OCI-LY7 (cell line): Measurements from ENCODE around the gene SCN1A. TPM values are rescaled to one million over a fixed set of nuclear protein-coding genes. Genes with fewer than 3 reads are reported as not detected.

ENCODE experiments used
- BruUV-seq: library from RNA; stranded (reverse); fragments of 400-500 nt; replicated peaks from 2 replicates; lab custom pipeline; 2021; lab: Mats Ljungman, UMichigan
- CTCF ChIA-PET: fragments of 300-600 bp; sonication (Branson Sonifier 250); formaldehyde crosslinking; loops from one replicate; lab custom pipeline; 2022; ENCODE audit warnings: antibody characterized with exemption; ENCODE audit not compliant: unreplicated experiment; lab: Charles Lee
- POLR2A ChIA-PET: fragments of 300-600 bp; sonication (Branson Sonifier 250); formaldehyde crosslinking; loops from one replicate; lab custom pipeline; 2022; ENCODE audit warnings: antibody characterized with exemption; lab: Charles Lee
- DNase-seq: peaks from one replicate; pipeline ENCODE4 v3.0.0-alpha.2; 2015; ENCODE audit warnings: low spot score
- H2AFZ ChIP-seq: fragments of 200-600 bp; sonication (generic), shearing (Covaris generic); 2 replicates; pipeline ENCODE4 v1.6.1; 2014; ENCODE audit warnings: mild to moderate bottlenecking, antibody characterized with exemption, low read length, moderate library complexity
- H3K27ac ChIP-seq: fragments of 200-600 bp; sonication (generic); 2 replicates; pipeline ENCODE4 v1.5.1; 2014; ENCODE audit warnings: mixed run types, low read depth, mild to moderate bottlenecking, moderate library complexity, low read length, inconsistent platforms; ENCODE audit not compliant: poor library complexity, severe bottlenecking
- H3K36me3 ChIP-seq: fragments of 200-600 bp; sonication (generic); 2 replicates; pipeline ENCODE4 v1.6.1; 2014; ENCODE audit warnings: mild to moderate bottlenecking, antibody characterized with exemption, low read length, moderate library complexity, mixed read lengths; ENCODE audit not compliant: insufficient read depth
- H3K4me1 ChIP-seq: fragments of 200-600 bp; sonication (generic); 2 replicates; pipeline ENCODE4 v1.5.1; 2014; ENCODE audit warnings: mild to moderate bottlenecking, low read length; ENCODE audit not compliant: insufficient read depth, poor library complexity, severe bottlenecking
- H3K4me2 ChIP-seq: fragments of 200-600 bp; sonication (generic); 2 replicates; pipeline ENCODE4 v1.6.1; 2014; ENCODE audit warnings: mild to moderate bottlenecking, low read length
- H3K4me3 ChIP-seq: fragments of 200-600 bp; sonication (generic); 2 replicates; pipeline ENCODE4 v1.5.1; 2014; ENCODE audit warnings: mild to moderate bottlenecking, low read depth, low read length; ENCODE audit not compliant: poor library complexity, severe bottlenecking
- H3K79me2 ChIP-seq: fragments of 200-600 bp; sonication (generic); 2 replicates; pipeline ENCODE4 v1.6.1; 2016; ENCODE audit warnings: low read depth, mild to moderate bottlenecking, low read length, moderate library complexity, mixed read lengths; ENCODE audit not compliant: insufficient read depth
- H3K9me2 ChIP-seq: fragments of 200-600 bp; sonication (generic); 2 replicates; pipeline ENCODE4 v1.6.1; 2016; ENCODE audit warnings: mild to moderate bottlenecking, low read length, mixed read lengths; ENCODE audit not compliant: insufficient read depth
- H3K9me3 ChIP-seq: fragments of 200-600 bp; sonication (generic); 2 replicates; pipeline ENCODE4 v1.6.1; 2014; ENCODE audit warnings: mild to moderate bottlenecking, mixed run types, low read length, mixed read lengths
- H4K20me1 ChIP-seq: fragments of 200-600 bp; sonication (generic); 2 replicates; pipeline ENCODE4 v1.6.1; 2014; ENCODE audit warnings: mild to moderate bottlenecking, antibody characterized with exemption, low read length, moderate library complexity, mixed read lengths; ENCODE audit not compliant: insufficient read depth
- EZH2phosphoT487 ChIP-seq: fragments of 200-600 bp; sonication (generic); IDR thresholded peaks from 2 replicates; pipeline ENCODE4 v1.6.1; 2018; ENCODE audit warnings: low read depth, borderline replicate concordance, mild to moderate bottlenecking, mixed run types, antibody characterized with exemption, low read length, moderate library complexity, mixed read lengths
- intact Hi-C: fragments of 100-400 bp; cut with micrococcal nuclease; formaldehyde crosslinking; loops from one replicate; pipeline ENCODE4 v1.10.0; 2022; ENCODE audit not compliant: unreplicated experiment
- total RNA-seq, 2 experiments: library from RNA; depleted of rRNA in 1 of 2; stranded (reverse); fragments of >200 nt in 1 of 2; shearing (Covaris generic) in 1 of 2; gene quantifications; 2 replicates each; pipeline ENCODE4 v1.2.3, GENCODE V29; 2014 to 2022
- TF ChIP-seq, protein P1 (sequence below): fragments of 200-600 bp; sonication (generic); conservative IDR thresholded peaks from 2 replicates; pipeline ENCODE4 v1.5.1; 2014; ENCODE audit warnings: mild to moderate bottlenecking, antibody characterized with exemption, low read length, moderate library complexity, mixed read lengths

Gene SCN1A
- total RNA-seq, 2 experiments from 2014 or later, result not detected

DNA sequence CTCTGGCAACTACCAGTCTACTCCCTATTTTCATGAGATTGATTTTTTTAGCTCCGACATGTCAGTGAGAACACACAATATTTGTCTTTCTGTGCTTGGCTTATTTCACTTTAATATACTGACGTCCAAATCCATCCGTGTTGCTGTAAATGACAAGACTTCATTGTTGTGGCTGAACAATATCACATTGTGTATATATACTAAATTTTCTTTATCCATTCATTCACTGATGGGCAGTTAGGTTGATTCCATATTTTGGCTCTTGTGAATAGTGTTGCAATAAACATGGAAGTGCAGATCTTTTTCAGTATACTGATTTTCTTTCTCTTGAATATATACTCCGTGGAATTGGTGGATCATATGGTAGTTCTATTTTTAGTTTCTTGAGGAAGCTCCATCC, 168.4 kb downstream of the SCN1A start:
- ChIA-PET POLR2A (interaction anchor here (0.6 kb wide), 1 partner anchor 12 kb away, joined by 3 read pairs; no protein-coding TSS in a partner anchor), CTCF (no interaction called here)
- no peak overlapping the region for H3K4me2 ChIP-seq
- no peaks in the 10 kb centered on the region for H4K20me1 ChIP-seq
- no peak for TF ChIP-seq EZH2phosphoT487
- TF ChIP-seq, protein P1, sequence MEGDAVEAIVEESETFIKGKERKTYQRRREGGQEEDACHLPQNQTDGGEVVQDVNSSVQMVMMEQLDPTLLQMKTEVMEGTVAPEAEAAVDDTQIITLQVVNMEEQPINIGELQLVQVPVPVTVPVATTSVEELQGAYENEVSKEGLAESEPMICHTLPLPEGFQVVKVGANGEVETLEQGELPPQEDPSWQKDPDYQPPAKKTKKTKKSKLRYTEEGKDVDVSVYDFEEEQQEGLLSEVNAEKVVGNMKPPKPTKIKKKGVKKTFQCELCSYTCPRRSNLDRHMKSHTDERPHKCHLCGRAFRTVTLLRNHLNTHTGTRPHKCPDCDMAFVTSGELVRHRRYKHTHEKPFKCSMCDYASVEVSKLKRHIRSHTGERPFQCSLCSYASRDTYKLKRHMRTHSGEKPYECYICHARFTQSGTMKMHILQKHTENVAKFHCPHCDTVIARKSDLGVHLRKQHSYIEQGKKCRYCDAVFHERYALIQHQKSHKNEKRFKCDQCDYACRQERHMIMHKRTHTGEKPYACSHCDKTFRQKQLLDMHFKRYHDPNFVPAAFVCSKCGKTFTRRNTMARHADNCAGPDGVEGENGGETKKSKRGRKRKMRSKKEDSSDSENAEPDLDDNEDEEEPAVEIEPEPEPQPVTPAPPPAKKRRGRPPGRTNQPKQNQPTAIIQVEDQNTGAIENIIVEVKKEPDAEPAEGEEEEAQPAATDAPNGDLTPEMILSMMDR, result no peak
- H3K9me3 ChIP-seq, result no peaks in the 10 kb centered on the region
- H3K27ac ChIP-seq, result no peak overlapping the region
- H3K36me3 ChIP-seq, result no peaks in the 10 kb centered on the region
- H3K79me2 ChIP-seq, result no peaks in the 10 kb centered on the region
- DNase-seq, result no peak
- no peak overlapping the region for H2AFZ ChIP-seq
- no TSS peak for BruUV-seq
- no peak overlapping the region for H3K4me3 ChIP-seq
- H3K9me2 ChIP-seq, result no peaks in the 10 kb centered on the region
- peaks cover 5% of the 10 kb centered on the region for H3K4me1 ChIP-seq
- intact Hi-C loops, result no loop called here

GRCh38 chr2:165958313-165958960, 169.4 kb downstream of the SCN1A start:
- CTCF ChIA-PET, result no interaction called here
- DNase-seq, result no peak

More at GRCh38 chr2:165958313-165958960, 169.4 kb downstream of the SCN1A start:
- Histone ChIP-seq H3K4me3 (no peak overlapping the region), H4K20me1 (no peaks in the 10 kb centered on the region), H2AFZ (no peak overlapping the region), H3K79me2 (no peaks in the 10 kb centered on the region), H3K27ac (no peak overlapping the region), H3K9me2 (no peaks in the 10 kb centered on the region), H3K4me2 (no peak overlapping the region), H3K36me3 (no peaks in the 10 kb centered on the region), H3K4me1 (peaks cover 8% of the 10 kb centered on the region), H3K9me3 (no peaks in the 10 kb centered on the region)
- no TSS peak for BruUV-seq
- intact Hi-C loops, result no loop called here
- TF ChIP-seq, protein P1, result no peak
- no peak for TF ChIP-seq EZH2phosphoT487
- POLR2A ChIA-PET, result interaction anchor here (0.5 to 1.3 kb wide), 2 partner anchors 18 to 54 kb away, joined by 3 to 4 read pairs; no protein-coding TSS in a partner anchor
